PFSK-1 (cell line): ENCODE data around the gene KLF7.

Experiments used
- FOXP2 ChIP-seq: optimal IDR thresholded peaks from 2 replicates; pipeline ENCODE3; 2011; ENCODE audit warnings: borderline replicate concordance, control low read depth, inconsistent platforms; ENCODE audit not compliant: insufficient read depth; ENCODE audit errors: extremely low read length, extremely low read depth
- POLR2AphosphoS5 ChIP-seq: IDR thresholded peaks from 2 replicates; pipeline ENCODE4 v1.6.1; 2012; ENCODE audit warnings: low read depth, mild to moderate bottlenecking, control low read depth, low read length, moderate library complexity
- REST ChIP-seq, 2 experiments: IDR thresholded peaks; 2 replicates each; pipeline versions ENCODE4 v1.6.1 to v1.8.0; 2011 to 2012; ENCODE audit warnings: low read depth in 2 of 2, low read length in 2 of 2, control low read depth in 1 of 2, inconsistent platforms in 1 of 2, mild to moderate bottlenecking in 1 of 2, moderate library complexity in 1 of 2; ENCODE audit not compliant: insufficient read depth in 1 of 2
- SIN3A ChIP-seq: IDR thresholded peaks from 2 replicates; pipeline ENCODE4 v1.6.1; 2012; ENCODE audit warnings: mild to moderate bottlenecking, low read length, moderate library complexity, borderline replicate concordance; ENCODE audit not compliant: insufficient read depth
- TAF1 ChIP-seq: IDR thresholded peaks from 2 replicates; pipeline ENCODE4 v1.6.1; 2012; ENCODE audit warnings: low read length, control low read depth, borderline replicate concordance; ENCODE audit not compliant: insufficient read depth

The KLF7 gene

GRCh38 chr2:207183506-207183905, 17.8 kb upstream of the KLF7 start:
- TF ChIP-seq POLR2AphosphoS5 (no peak), TAF1 (no peak), FOXP2 (no peak), SIN3A (no peak), REST (IDR thresholded peaks at IDR 0.05; ENCODE audit: insufficient read depth in 1 of 2, low read depth in 2 of 2, low read length in 2 of 2) (no peak)

- TF ChIP-seq SIN3A = no peak
- TF ChIP-seq REST (IDR thresholded peaks at IDR 0.05; ENCODE audit: insufficient read depth in 1 of 2, low read depth in 2 of 2, low read length in 2 of 2) = no peak
- TF ChIP-seq TAF1 = no peak
- TF ChIP-seq FOXP2 = no peak
These were observed 17.2 kb upstream of the KLF7 start for GRCh38 chr2:207182911-207183310.

GRCh38 chr2:207181526-207182274, 16.0 kb upstream of the KLF7 start:
- TF ChIP-seq REST (IDR thresholded peaks at IDR 0.05; ENCODE audit: insufficient read depth in 1 of 2, low read depth in 2 of 2, low read length in 2 of 2) (no peak), SIN3A (no peak), POLR2AphosphoS5 (no peak), FOXP2 (no peak)

GRCh38 chr2:207180741-207181140, 15.0 kb upstream of the KLF7 start:
- no peak for TF ChIP-seq SIN3A
- no peak for TF ChIP-seq POLR2AphosphoS5
- no peak for TF ChIP-seq FOXP2
- TF ChIP-seq TAF1 = no peak
- no peak for TF ChIP-seq REST (IDR thresholded peaks at IDR 0.05; ENCODE audit: insufficient read depth in 1 of 2, low read depth in 2 of 2, low read length in 2 of 2)

- TF ChIP-seq POLR2AphosphoS5 (no peak), REST (IDR thresholded peaks at IDR 0.05; ENCODE audit: insufficient read depth in 1 of 2, low read depth in 2 of 2, low read length in 2 of 2) (no peak), TAF1 (no peak), SIN3A (no peak), FOXP2 (no peak)
These were observed 10.5 kb upstream of the KLF7 start for GRCh38 chr2:207176247-207176646.
